Suppressor macrophage treated with lipopolysaccharide for 4 hours (primary cell): ENCODE data around the gene CARS1.

Experiments used
- DNase-seq: peaks from one replicate; pipeline ENCODE4 v3.0.0-alpha.2; 2020

CARS1 gene

GRCh38 chr11:2990617-2991451 is 66.4 kb downstream of the CARS1 start:
- DNase-seq, result no peak

- DNase-seq, result no peak
Observed at GRCh38 chr11:2989551-2989950, 67.7 kb downstream of the CARS1 start.

GRCh38 chr11:2989006-2989405 is 68.2 kb downstream of the CARS1 start:
- no peak for DNase-seq

- no peak for DNase-seq
Observed at GRCh38 chr11:2987881-2988861, 69.1 kb downstream of the CARS1 start.

- no peak for DNase-seq
Observed at GRCh38 chr11:2983908-2984307, 73.3 kb downstream of the CARS1 start.

GRCh38 chr11:2982214-2982613 is 75.0 kb downstream of the CARS1 start:
- no peak for DNase-seq

- DNase-seq, result no peak
Observed at GRCh38 chr11:2981130-2981529, 76.1 kb downstream of the CARS1 start.

- no peak for DNase-seq
Observed at GRCh38 chr11:2980168-2980840, 76.9 kb downstream of the CARS1 start.

- DNase-seq, result no peak
Observed at GRCh38 chr11:2977113-2977512, 80.1 kb downstream of the CARS1 start.

- no peak for DNase-seq
Observed at GRCh38 chr11:2976294-2977063, 80.7 kb downstream of the CARS1 start.

GRCh38 chr11:2975594-2975993 is 81.6 kb downstream of the CARS1 start:
- peak; percentile 58 for DNase-seq

GRCh38 chr11:2974272-2974671 is 83.0 kb downstream of the CARS1 start:
- no peak for DNase-seq

- no peak for DNase-seq
Observed at GRCh38 chr11:2968341-2968900, 88.8 kb downstream of the CARS1 start.

GRCh38 chr11:2964782-2965181 is 92.4 kb downstream of the CARS1 start:
- no peak for DNase-seq

GRCh38 chr11:2963761-2964160 is 93.5 kb downstream of the CARS1 start:
- peak; percentile 23 for DNase-seq

GRCh38 chr11:2963112-2963754 is 94.0 kb downstream of the CARS1 start:
- DNase-seq, result no peak

- DNase-seq, result no peak
Observed at GRCh38 chr11:2961080-2961479, 96.1 kb downstream of the CARS1 start.

GRCh38 chr11:2960139-2960538 is 97.1 kb downstream of the CARS1 start:
- DNase-seq, result no peak

- peak; percentile 26 for DNase-seq
Observed at GRCh38 chr11:2958251-2958650, 99.0 kb downstream of the CARS1 start.

GRCh38 chr11:2955906-2956476 is 101.2 kb downstream of the CARS1 start:
- no peak for DNase-seq

GRCh38 chr11:2954263-2954662 is 103.0 kb downstream of the CARS1 start:
- DNase-seq, result no peak
